ENCODE data around the gene BNIP2. TPM values are rescaled to one million over a fixed set of nuclear protein-coding genes. Genes with fewer than 3 reads are reported as not detected.
A peak's percentile ranks its signal among the peaks of the same experiment; 100 is the strongest.

The BNIP2 gene
- total RNA-seq, 1 donor: 161 TPM

GRCh38 chr15:59636184-59636583 lies 52.9 kb downstream of the BNIP2 start:
- Histone ChIP-seq H3K36me3 (ENCODE audit: insufficient read depth, low read length) (peaks cover 16% of the 10 kb centered on the region), H3K4me3 (ENCODE audit: insufficient read depth, low read length) (no peak overlapping the region), H3K27ac (ENCODE audit: low read depth, low read length) (no peak overlapping the region), H2AFZ (ENCODE audit: low read length) (no peak overlapping the region), H3K9me3 (ENCODE audit: low read depth, low read length) (no peaks in the 10 kb centered on the region), H3K4me1 (ENCODE audit: insufficient read depth, low read length) (no peaks in the 10 kb centered on the region), H3K4me2 (ENCODE audit: insufficient read depth, low read length) (no peak overlapping the region), H3K79me2 (ENCODE audit: insufficient read depth, low read length) (no peaks in the 10 kb centered on the region), H3K27me3 (ENCODE audit: insufficient read depth, low read length) (no peaks in the 10 kb centered on the region), H4K20me1 (ENCODE audit: insufficient read depth, low read length) (no peaks in the 10 kb centered on the region)
- DNase-seq (ENCODE audit: insufficient read length, low spot score, missing footprints): no peak
- TF ChIP-seq CTCF (IDR thresholded peaks at IDR 0.05; ENCODE audit: extremely low read depth, low read depth, low read length): no peak

GRCh38 chr15:59632714-59633113 lies 56.4 kb downstream of the BNIP2 start:
- H2AFZ ChIP-seq (ENCODE audit: low read length): no peak overlapping the region
- no peak overlapping the region for H3K27ac ChIP-seq (ENCODE audit: low read depth, low read length)
- H3K36me3 ChIP-seq (ENCODE audit: insufficient read depth, low read length): no peaks in the 10 kb centered on the region
- no peaks in the 10 kb centered on the region for H3K4me1 ChIP-seq (ENCODE audit: insufficient read depth, low read length)
- TF ChIP-seq CTCF (IDR thresholded peaks at IDR 0.05; ENCODE audit: extremely low read depth, low read depth, low read length): peak; percentile 53
- no peaks in the 10 kb centered on the region for H3K9me3 ChIP-seq (ENCODE audit: low read depth, low read length)
- H4K20me1 ChIP-seq (ENCODE audit: insufficient read depth, low read length): no peaks in the 10 kb centered on the region
- no peak overlapping the region for H3K4me2 ChIP-seq (ENCODE audit: insufficient read depth, low read length)
- H3K27me3 ChIP-seq (ENCODE audit: insufficient read depth, low read length): no peaks in the 10 kb centered on the region
- no peak overlapping the region for H3K4me3 ChIP-seq (ENCODE audit: insufficient read depth, low read length)
- peak; percentile 49 for DNase-seq (ENCODE audit: insufficient read length, low spot score, missing footprints)
- no peaks in the 10 kb centered on the region for H3K79me2 ChIP-seq (ENCODE audit: insufficient read depth, low read length)

GRCh38 chr15:59622289-59622688 lies 66.8 kb downstream of the BNIP2 start:
- no peaks in the 10 kb centered on the region for H3K36me3 ChIP-seq (ENCODE audit: insufficient read depth, low read length)
- no peak overlapping the region for H3K4me2 ChIP-seq (ENCODE audit: insufficient read depth, low read length)
- TF ChIP-seq CTCF (IDR thresholded peaks at IDR 0.05; ENCODE audit: extremely low read depth, low read depth, low read length): peak; percentile 62
- peak; percentile 92 for DNase-seq (ENCODE audit: insufficient read length, low spot score, missing footprints)
- no peak overlapping the region for H2AFZ ChIP-seq (ENCODE audit: low read length)
- H3K79me2 ChIP-seq (ENCODE audit: insufficient read depth, low read length): no peaks in the 10 kb centered on the region
- H3K27ac ChIP-seq (ENCODE audit: low read depth, low read length): no peak overlapping the region
- no peaks in the 10 kb centered on the region for H3K4me1 ChIP-seq (ENCODE audit: insufficient read depth, low read length)
- no peaks in the 10 kb centered on the region for H4K20me1 ChIP-seq (ENCODE audit: insufficient read depth, low read length)
- H3K9me3 ChIP-seq (ENCODE audit: low read depth, low read length): no peaks in the 10 kb centered on the region
- no peak overlapping the region for H3K4me3 ChIP-seq (ENCODE audit: insufficient read depth, low read length)
- H3K27me3 ChIP-seq (ENCODE audit: insufficient read depth, low read length): peaks cover 26% of the 10 kb centered on the region

GRCh38 chr15:59618406-59618805 lies 70.7 kb downstream of the BNIP2 start:
- no peaks in the 10 kb centered on the region for H3K36me3 ChIP-seq (ENCODE audit: insufficient read depth, low read length)
- H3K4me2 ChIP-seq (ENCODE audit: insufficient read depth, low read length): no peak overlapping the region
- H3K27me3 ChIP-seq (ENCODE audit: insufficient read depth, low read length): peaks cover 28% of the 10 kb centered on the region
- H4K20me1 ChIP-seq (ENCODE audit: insufficient read depth, low read length): no peaks in the 10 kb centered on the region
- DNase-seq (ENCODE audit: insufficient read length, low spot score, missing footprints): no peak
- H3K27ac ChIP-seq (ENCODE audit: low read depth, low read length): no peak overlapping the region
- H3K9me3 ChIP-seq (ENCODE audit: low read depth, low read length): no peaks in the 10 kb centered on the region
- H3K4me3 ChIP-seq (ENCODE audit: insufficient read depth, low read length): no peak overlapping the region
- no peak for TF ChIP-seq CTCF (IDR thresholded peaks at IDR 0.05; ENCODE audit: extremely low read depth, low read depth, low read length)
- H2AFZ ChIP-seq (ENCODE audit: low read length): no peak overlapping the region
- H3K4me1 ChIP-seq (ENCODE audit: insufficient read depth, low read length): no peaks in the 10 kb centered on the region
- no peaks in the 10 kb centered on the region for H3K79me2 ChIP-seq (ENCODE audit: insufficient read depth, low read length)

Data from osteoblast (primary cell).